NK-92 treated with Interleukin-12 subunit alpha and Interleukin-12 subunit beta, amount 100 ng/mL, for 24 hours (cell line): ENCODE results near the gene NHEJ1.

ENCODE experiments used
- DNase-seq: peaks from one replicate; lab custom pipeline; 2025; lab: John Stamatoyannopoulos, UW

Gene NHEJ1

GRCh38 chr2:219029829-219030165 is 130.8 kb downstream of the NHEJ1 start:
- peak; percentile 37 for DNase-seq

- no peak for DNase-seq
Observed at GRCh38 chr2:219028996-219029828, 131.4 kb downstream of the NHEJ1 start.

GRCh38 chr2:219028141-219028540 is 132.5 kb downstream of the NHEJ1 start:
- DNase-seq: no peak

- no peak for DNase-seq
Observed at GRCh38 chr2:219027511-219028055, 133.0 kb downstream of the NHEJ1 start.

GRCh38 chr2:219026946-219027345 is 133.7 kb downstream of the NHEJ1 start:
- DNase-seq: no peak

- DNase-seq: no peak
Observed at GRCh38 chr2:219025637-219026585, 134.7 kb downstream of the NHEJ1 start.
